Measurements from ENCODE around the gene PSMF1. TPM values are rescaled to one million over a fixed set of nuclear protein-coding genes. Genes with fewer than 3 reads are reported as not detected.

Gene PSMF1
- total and polyA plus RNA-seq, 2 of the 13 experiments (the other 11 are each of a cell fraction or from before 2014, with no cell fraction given), result 82.5 to 86.0 TPM

- TF ChIP-seq SMAD3 (CRISPR knock-in tag; IDR thresholded peaks at IDR 0.05) (0 out of 2 replicates have a peak, but pooled peaks have one; percentile 19), ZNF747 (CRISPR knock-in tag; IDR thresholded peaks at IDR 0.05; ENCODE audit: borderline replicate concordance) (peak; percentile 82), GLI4 (CRISPR knock-in tag; IDR thresholded peaks at IDR 0.05; ENCODE audit: borderline replicate concordance) (no peak), HMGXB4 (CRISPR knock-in tag; IDR thresholded peaks at IDR 0.05; ENCODE audit: borderline replicate concordance in 1 of 2, low read depth in 1 of 2) (peak; percentile 52 to 72; a peak in 3 of 4 replicates), ZMYM4 (CRISPR knock-in tag; IDR thresholded peaks at IDR 0.05) (peak; percentile 89), SKI (IDR thresholded peaks at IDR 0.05; ENCODE audit: partially characterized antibody) (peak; percentile 70), SRSF1 (optimal IDR thresholded peaks at IDR 0.05; ENCODE audit: low read depth, low read length) (no peak), ZFP1 (CRISPR knock-in tag; IDR thresholded peaks at IDR 0.05) (0 out of 2 replicates have a peak, but pooled peaks have one; percentile 12), HNRNPL (IDR thresholded peaks at IDR 0.05; ENCODE audit: low read depth, low read length) (no peak), ZNF329 (CRISPR knock-in tag; IDR thresholded peaks at IDR 0.05; ENCODE audit: low read depth) (no peak), FOXK2 (IDR thresholded peaks at IDR 0.05) (peak; percentile 71), SMARCC2 (IDR thresholded peaks at IDR 0.05) (peak; percentile 20; the same call in 1 of the 2 replicates), SOX6 (IDR thresholded peaks at IDR 0.05) (no peak), SOX6 (CRISPR knock-in tag; IDR thresholded peaks at IDR 0.05) (peak; percentile 74; the same call in 1 of the 2 replicates), ARNT (IDR thresholded peaks at IDR 0.05) (no peak), ZNF3 (CRISPR knock-in tag; IDR thresholded peaks at IDR 0.05) (no peak), RFXAP (CRISPR knock-in tag; IDR thresholded peaks at IDR 0.05; ENCODE audit: borderline replicate concordance) (peak; percentile 54; the same call in 1 of the 2 replicates), NFE2L2 (IDR thresholded peaks at IDR 0.05; ENCODE audit: low read length) (no peak), NFKB2 (CRISPR knock-in tag; IDR thresholded peaks at IDR 0.05; ENCODE audit: borderline replicate concordance) (no peak), NKX3-1 (CRISPR knock-in tag; IDR thresholded peaks at IDR 0.05) (peak; percentile 35; the same call in 1 of the 2 replicates), SP1 (IDR thresholded peaks at IDR 0.05) (no peak), SP1 (CRISPR knock-in tag; IDR thresholded peaks at IDR 0.05) (no peak), ATM (IDR thresholded peaks at IDR 0.05; ENCODE audit: borderline replicate concordance) (no peak)
- TF ChIP-seq, protein P1, sequence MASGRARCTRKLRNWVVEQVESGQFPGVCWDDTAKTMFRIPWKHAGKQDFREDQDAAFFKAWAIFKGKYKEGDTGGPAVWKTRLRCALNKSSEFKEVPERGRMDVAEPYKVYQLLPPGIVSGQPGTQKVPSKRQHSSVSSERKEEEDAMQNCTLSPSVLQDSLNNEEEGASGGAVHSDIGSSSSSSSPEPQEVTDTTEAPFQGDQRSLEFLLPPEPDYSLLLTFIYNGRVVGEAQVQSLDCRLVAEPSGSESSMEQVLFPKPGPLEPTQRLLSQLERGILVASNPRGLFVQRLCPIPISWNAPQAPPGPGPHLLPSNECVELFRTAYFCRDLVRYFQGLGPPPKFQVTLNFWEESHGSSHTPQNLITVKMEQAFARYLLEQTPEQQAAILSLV (CRISPR knock-in tag; IDR thresholded peaks at IDR 0.05; ENCODE audit: borderline replicate concordance), result peak; percentile 62; the same call in 1 of the 2 replicates
- TF ChIP-seq, protein P2, sequence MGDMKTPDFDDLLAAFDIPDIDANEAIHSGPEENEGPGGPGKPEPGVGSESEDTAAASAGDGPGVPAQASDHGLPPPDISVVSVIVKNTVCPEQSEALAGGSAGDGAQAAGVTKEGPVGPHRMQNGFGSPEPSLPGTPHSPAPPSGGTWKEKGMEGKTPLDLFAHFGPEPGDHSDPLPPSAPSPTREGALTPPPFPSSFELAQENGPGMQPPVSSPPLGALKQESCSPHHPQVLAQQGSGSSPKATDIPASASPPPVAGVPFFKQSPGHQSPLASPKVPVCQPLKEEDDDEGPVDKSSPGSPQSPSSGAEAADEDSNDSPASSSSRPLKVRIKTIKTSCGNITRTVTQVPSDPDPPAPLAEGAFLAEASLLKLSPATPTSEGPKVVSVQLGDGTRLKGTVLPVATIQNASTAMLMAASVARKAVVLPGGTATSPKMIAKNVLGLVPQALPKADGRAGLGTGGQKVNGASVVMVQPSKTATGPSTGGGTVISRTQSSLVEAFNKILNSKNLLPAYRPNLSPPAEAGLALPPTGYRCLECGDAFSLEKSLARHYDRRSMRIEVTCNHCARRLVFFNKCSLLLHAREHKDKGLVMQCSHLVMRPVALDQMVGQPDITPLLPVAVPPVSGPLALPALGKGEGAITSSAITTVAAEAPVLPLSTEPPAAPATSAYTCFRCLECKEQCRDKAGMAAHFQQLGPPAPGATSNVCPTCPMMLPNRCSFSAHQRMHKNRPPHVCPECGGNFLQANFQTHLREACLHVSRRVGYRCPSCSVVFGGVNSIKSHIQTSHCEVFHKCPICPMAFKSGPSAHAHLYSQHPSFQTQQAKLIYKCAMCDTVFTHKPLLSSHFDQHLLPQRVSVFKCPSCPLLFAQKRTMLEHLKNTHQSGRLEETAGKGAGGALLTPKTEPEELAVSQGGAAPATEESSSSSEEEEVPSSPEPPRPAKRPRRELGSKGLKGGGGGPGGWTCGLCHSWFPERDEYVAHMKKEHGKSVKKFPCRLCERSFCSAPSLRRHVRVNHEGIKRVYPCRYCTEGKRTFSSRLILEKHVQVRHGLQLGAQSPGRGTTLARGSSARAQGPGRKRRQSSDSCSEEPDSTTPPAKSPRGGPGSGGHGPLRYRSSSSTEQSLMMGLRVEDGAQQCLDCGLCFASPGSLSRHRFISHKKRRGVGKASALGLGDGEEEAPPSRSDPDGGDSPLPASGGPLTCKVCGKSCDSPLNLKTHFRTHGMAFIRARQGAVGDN (CRISPR knock-in tag; IDR thresholded peaks at IDR 0.05), result peak; percentile 56
Measured at GRCh38 chr20:1122388-1123315, 4.2 kb downstream of the PSMF1 start (continued).
